ENCODE data around the gene PDE8A. TPM values are rescaled to one million over a fixed set of nuclear protein-coding genes. Genes with fewer than 3 reads are reported as not detected.
A peak's percentile ranks its signal among the peaks of the same experiment; 100 is the strongest.

The PDE8A gene
- total and polyA plus RNA-seq, 2 of the 4 experiments (the other 2 are of a cell fraction) = 32.4 to 35.9 TPM

- no peak overlapping the region for H3K4me3 ChIP-seq (ENCODE audit: insufficient read depth, low read depth, low read length)
- H2AFZ ChIP-seq (replicated peaks; ENCODE audit: low read length, poor library complexity) = no peak overlapping the region
- no peak overlapping the region for H2AK9ac ChIP-seq (replicated peaks; ENCODE audit: low read depth, low read length, poor library complexity)
- H3K9me1 ChIP-seq (ENCODE audit: insufficient read depth, low read length) = no peaks in the 10 kb centered on the region; the same call in none of the 2 replicates
- H3K27me3 ChIP-seq (ENCODE audit: control insufficient read depth, insufficient read depth, low read length) = no peaks in the 10 kb centered on the region
- no peak overlapping the region for H2BK20ac ChIP-seq (ENCODE audit: low read depth, low read length)
- no peak overlapping the region for H3K14ac ChIP-seq (replicated peaks; ENCODE audit: low read depth, low read length)
- ChIA-PET CTCF (interaction anchor here (0.8 kb wide), 1 partner anchor 148 kb away, joined by 4 read pairs; no protein-coding TSS in a partner anchor), POLR2A (ENCODE audit: unreplicated experiment) (no interaction called here)
- dilution Hi-C loops (cut with HindIII; ENCODE audit: low sequenced_read_pairs, unreplicated experiment) = no loop called here
- no TSS peak for BruUV-seq (replicated peaks)
- no peak overlapping the region for H2AK5ac ChIP-seq (ENCODE audit: low read depth, low read length)
- H3K36me3 ChIP-seq (ENCODE audit: control insufficient read depth, insufficient read depth, low read length) = peaks cover 13% of the 10 kb centered on the region
- H3K27ac ChIP-seq (ENCODE audit: insufficient read depth, low read length) = no peak overlapping the region
- intact Hi-C loops (cut with micrococcal nuclease) = no loop called here
- no peak overlapping the region for H2BK120ac ChIP-seq (ENCODE audit: low read depth, low read length)
- no peak overlapping the region for H4K91ac ChIP-seq (ENCODE audit: insufficient read depth, low read depth, low read length)
- H2BK5ac ChIP-seq (ENCODE audit: low read depth, low read length, poor library complexity, severe bottlenecking) = no peak overlapping the region
- no peak overlapping the region for H3K4me2 ChIP-seq (ENCODE audit: low read depth, low read length)
- no peak overlapping the region for H3K18ac ChIP-seq (ENCODE audit: low read depth, low read length)
- no CpG with 5 or more reads among the region's 2 CpGs for WGBS, 2 experiments (ENCODE audit: extremely low coverage in 2 of 2, insufficient read length in 1 of 2)
- H3K56ac ChIP-seq (ENCODE audit: extremely low read depth, insufficient read depth, low read length) = no peak overlapping the region
- DNase-seq = peak; percentile 75
- H3K79me1 ChIP-seq (ENCODE audit: low read depth in 1 of 2, low read length in 2 of 2) = no peaks in the 10 kb centered on the region
- no peak overlapping the region for H3K9ac ChIP-seq (ENCODE audit: low read depth, low read length)
- H3K4me1 ChIP-seq (ENCODE audit: control insufficient read depth, insufficient read depth, low read length) = peaks cover 11% of the 10 kb centered on the region
- H4K20me1 ChIP-seq (ENCODE audit: insufficient read depth, low read length) = no peaks in the 10 kb centered on the region
- no peak overlapping the region for H3K4ac ChIP-seq (ENCODE audit: low read depth, low read length)
- no peak overlapping the region for H2BK15ac ChIP-seq (ENCODE audit: low read depth, low read length)
- no peak for TF ChIP-seq POLR2A (IDR thresholded peaks at IDR 0.05; ENCODE audit: low read depth, low read length)
- no peak for TF ChIP-seq FOS (IDR thresholded peaks at IDR 0.05; ENCODE audit: low read depth, low read length)
- TF ChIP-seq MXI1 (IDR thresholded peaks at IDR 0.05; ENCODE audit: borderline replicate concordance, low read depth, low read length) = no peak
- peak; percentile 64 for ATAC-seq (ENCODE audit: low read depth)
- no peaks in the 10 kb centered on the region for H3K9me3 ChIP-seq (ENCODE audit: control insufficient read depth, insufficient read depth, low read length)
- in situ Hi-C loops (cut with MboI; ENCODE audit: low sequenced_read_pairs) = no loop called here
- no peak overlapping the region for H3K23ac ChIP-seq (ENCODE audit: low read depth, low read length)
- H4K5ac ChIP-seq (ENCODE audit: low read depth, low read length) = no peak overlapping the region
- 0 out of 4 replicates have a peak overlapping the region, but pooled peaks of 1 of the 2 experiments have one; percentile 7 for H4K8ac ChIP-seq (ENCODE audit: low read depth in 2 of 2, low read length in 2 of 2)
These were observed 160.7 kb downstream of the PDE8A start for GRCh38 chr15:85142312-85142711.
